GM23338 (cell line): ENCODE results near the gene PNMA6A. TPM values are rescaled to one million over a fixed set of nuclear protein-coding genes. Genes with fewer than 3 reads are reported as not detected.

Experiments used
- ATAC-seq: fragments of 200-7000 bp; cut with Tn5 transposase; 3 replicates; pipeline ENCODE4 v1.9.1; 2020
- DNase-seq: peaks from one replicate; pipeline ENCODE4 v3.0.0-alpha.2; 2015; ENCODE audit warnings: low spot score
- H2AFZ ChIP-seq: fragments of 200-600 bp; sonication (generic); 2 replicates; pipeline ENCODE4 v1.8.0; 2016; ENCODE audit warnings: antibody characterized with exemption, mild to moderate bottlenecking, moderate library complexity
- H3F3A ChIP-seq: fragments of 200-600 bp; sonication (generic); replicated peaks from 2 replicates; pipeline ENCODE4 v1.8.0; 2017; ENCODE audit warnings: antibody characterized with exemption, mixed run types, low read depth
- H3K27ac ChIP-seq: fragments of 200-600 bp; sonication (generic); 2 replicates; pipeline ENCODE4 v1.6.1; 2016; ENCODE audit warnings: low read depth
- H3K27me3 ChIP-seq: fragments of 200-600 bp; sonication (generic); 2 replicates; pipeline ENCODE4 v1.8.0; 2016; ENCODE audit warnings: mild to moderate bottlenecking, mixed run types, moderate library complexity; ENCODE audit not compliant: insufficient read depth
- H3K36me3 ChIP-seq: fragments of 200-600 bp; sonication (generic); 2 replicates; pipeline ENCODE4 v1.8.0; 2016; ENCODE audit warnings: mild to moderate bottlenecking; ENCODE audit not compliant: insufficient read depth
- H3K4me1 ChIP-seq: fragments of 200-600 bp; sonication (generic); 2 replicates; pipeline ENCODE4 v1.8.0; 2016; ENCODE audit warnings: mild to moderate bottlenecking, moderate library complexity; ENCODE audit not compliant: insufficient read depth
- H3K4me2 ChIP-seq: fragments of 200-600 bp; sonication (generic); 2 replicates; pipeline ENCODE4 v1.7.1; 2017; ENCODE audit warnings: mixed run types
- H3K4me3 ChIP-seq: fragments of 200-600 bp; sonication (generic); 2 replicates; pipeline ENCODE4 v1.6.1; 2016; ENCODE audit warnings: mixed run types
- H3K79me2 ChIP-seq: fragments of 200-600 bp; sonication (generic); replicated peaks from 2 replicates; pipeline ENCODE4 v1.8.0; 2017; ENCODE audit warnings: mild to moderate bottlenecking; ENCODE audit not compliant: insufficient read depth
- H3K9me2 ChIP-seq: fragments of 200-600 bp; sonication (generic); 2 replicates; pipeline ENCODE4 v1.8.0; 2017; ENCODE audit not compliant: insufficient read depth
- H4K20me1 ChIP-seq: fragments of 200-600 bp; sonication (generic); replicated peaks from 2 replicates; pipeline ENCODE4 v1.8.0; 2017; ENCODE audit warnings: mild to moderate bottlenecking; ENCODE audit not compliant: insufficient read depth
- H3K27ac Mint-ChIP-seq: 2 replicates; pipeline ENCODE4 v1.8.0; 2020; ENCODE audit warnings: inconsistent platforms, mild to moderate bottlenecking, moderate library complexity, mixed read lengths
- H3K27me3 Mint-ChIP-seq: 3 replicates; pipeline ENCODE4 v1.8.0; 2022; ENCODE audit warnings: low read depth, mild to moderate bottlenecking, moderate library complexity, mixed read lengths, inconsistent platforms; ENCODE audit not compliant: insufficient read depth, poor library complexity
- H3K36me3 Mint-ChIP-seq: 3 replicates; pipeline ENCODE4 v1.8.0; 2021; ENCODE audit warnings: low read depth, mild to moderate bottlenecking, inconsistent platforms, moderate library complexity, mixed read lengths
- H3K4me1 Mint-ChIP-seq: 3 replicates; pipeline ENCODE4 v1.8.0; 2020; ENCODE audit warnings: mild to moderate bottlenecking, inconsistent platforms, mixed read lengths
- H3K4me3 Mint-ChIP-seq: 3 replicates; pipeline ENCODE4 v1.8.0; 2021; ENCODE audit warnings: moderate library complexity, mild to moderate bottlenecking, inconsistent platforms, mixed read lengths
- H3K9me3 Mint-ChIP-seq: 3 replicates; pipeline ENCODE4 v1.8.0; 2020; ENCODE audit warnings: moderate library complexity, mild to moderate bottlenecking, inconsistent platforms, mixed read lengths
- CREB1 ChIP-seq: fragments of 250-450 bp; sonication (Bioruptor Pico); IDR thresholded peaks from 2 replicates; pipeline ENCODE4 v1.5.0; 2020; ENCODE audit warnings: low read depth, mild to moderate bottlenecking, moderate library complexity
- ETS1 ChIP-seq: IDR thresholded peaks from 2 replicates; pipeline ENCODE4 v1.6.1; 2016; ENCODE audit warnings: antibody characterized with exemption
- EZH2phosphoT487 ChIP-seq: fragments of 200-600 bp; sonication (generic); IDR thresholded peaks from one replicate; pipeline ENCODE4 v1.8.1; 2018; ENCODE audit warnings: antibody characterized with exemption; ENCODE audit not compliant: unreplicated experiment
- NANOG ChIP-seq: IDR thresholded peaks from 2 replicates; pipeline ENCODE4 v1.6.1; 2016; ENCODE audit warnings: antibody characterized with exemption, borderline replicate concordance
- POLR2AphosphoS5 ChIP-seq: IDR thresholded peaks from 2 replicates; pipeline ENCODE4 v1.6.1; 2016; ENCODE audit warnings: antibody characterized with exemption, low read depth
- ZNF331 ChIP-seq: fragments of 250-450 bp; sonication (Bioruptor Pico); IDR thresholded peaks from 2 replicates; pipeline ENCODE4 v1.5.0; 2020; ENCODE audit warnings: low read depth, mild to moderate bottlenecking, moderate library complexity
- ZNF462 ChIP-seq: fragments of 250-450 bp; sonication (Bioruptor Pico); IDR thresholded peaks from 2 replicates; pipeline ENCODE4 v1.5.0; 2020; ENCODE audit warnings: mild to moderate bottlenecking, moderate library complexity
- polyA plus RNA-seq: library from polyadenylated mRNA; unstranded; fragments of >200 nt; fragmentation: Nextera tagmentation; extraction: Ambion mirVana; gene quantifications from 2 replicates; pipeline ENCODE4 v1.2.1, GENCODE V29; 2016
- total RNA-seq: library from RNA; depleted of rRNA; stranded (reverse); fragments of >200 nt; shearing (Covaris generic); gene quantifications from 2 replicates; pipeline ENCODE4 v1.2.3, GENCODE V29; 2014

Gene PNMA6A
- total and polyA plus RNA-seq, 2 experiments from 2014 or later, result 2.4 to 7.1 TPM

- no peak overlapping the region for H3K27ac Mint-ChIP-seq
- no peaks in the 10 kb centered on the region for H3K36me3 ChIP-seq
- no peaks in the 10 kb centered on the region for H3F3A ChIP-seq
- DNase-seq (no peak), ATAC-seq (no peak)
- no peak overlapping the region for H3K4me3 ChIP-seq
- H3K9me2 ChIP-seq, result no peaks in the 10 kb centered on the region
- peaks cover 31% of the 10 kb centered on the region for H3K9me3 Mint-ChIP-seq
- no peak overlapping the region for H3K27ac ChIP-seq
- H3K79me2 ChIP-seq, result no peaks in the 10 kb centered on the region
- no peaks in the 10 kb centered on the region for H3K4me1 Mint-ChIP-seq
- no peak for TF ChIP-seq ZNF462 (CRISPR knock-in tag)
- TF ChIP-seq POLR2AphosphoS5, result no peak
- no peak for TF ChIP-seq EZH2phosphoT487
- TF ChIP-seq ETS1, result no peak
- H2AFZ ChIP-seq, result no peak overlapping the region
- no peaks in the 10 kb centered on the region for H4K20me1 ChIP-seq
- no peaks in the 10 kb centered on the region for H3K27me3 ChIP-seq
- H3K4me2 ChIP-seq, result no peak overlapping the region
- H3K36me3 Mint-ChIP-seq, result peaks cover 4% of the 10 kb centered on the region; the same call in 1 of the 3 replicates
- H3K4me3 Mint-ChIP-seq, result no peak overlapping the region
- no peaks in the 10 kb centered on the region for H3K27me3 Mint-ChIP-seq
- no peaks in the 10 kb centered on the region for H3K4me1 ChIP-seq
Measured at GRCh38 chrX:153049093-153049492, 23.2 kb upstream of the PNMA6A start.

DNA sequence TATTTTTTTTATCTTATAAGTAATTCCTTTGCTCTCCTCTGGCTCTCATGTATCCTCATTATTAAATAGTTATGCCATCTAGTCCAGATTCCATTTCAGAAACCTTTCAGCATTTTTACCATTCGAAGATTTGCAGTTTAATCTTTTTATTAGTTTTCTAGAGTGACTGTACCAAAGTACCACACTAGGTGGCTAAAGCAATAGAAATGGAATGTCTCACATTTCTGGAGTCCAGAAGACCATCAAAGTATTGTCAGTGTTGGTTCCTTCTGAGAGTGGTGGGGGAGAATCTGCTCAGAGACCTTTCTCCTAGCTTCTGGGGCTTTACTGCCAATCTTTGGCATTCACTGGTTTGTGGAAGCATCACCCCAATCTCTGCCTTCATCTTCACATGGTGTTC, 19.7 kb upstream of the PNMA6A start:
- no peak overlapping the region for H3K4me2 ChIP-seq
- H3K9me2 ChIP-seq, result no peaks in the 10 kb centered on the region
- no peak for DNase-seq
- H3K79me2 ChIP-seq, result no peaks in the 10 kb centered on the region
- H3K4me1 ChIP-seq, result no peaks in the 10 kb centered on the region; the same call in 1 of the 2 replicates
- Mint-ChIP-seq H3K27me3 (peaks cover 7% of the 10 kb centered on the region), H3K9me3 (peaks cover 20% of the 10 kb centered on the region), H3K4me1 (peaks cover 3% of the 10 kb centered on the region; the same call in 2 of the 3 replicates), H3K4me3 (no peak overlapping the region), H3K36me3 (peaks cover 6% of the 10 kb centered on the region; the same call in 2 of the 3 replicates), H3K27ac (no peak overlapping the region)
- no peak overlapping the region for H2AFZ ChIP-seq
- H3F3A ChIP-seq, result no peaks in the 10 kb centered on the region
- ATAC-seq, result no peak
- H3K36me3 ChIP-seq, result no peaks in the 10 kb centered on the region
- H3K4me3 ChIP-seq, result no peak overlapping the region
- H3K27ac ChIP-seq, result no peak overlapping the region
- H4K20me1 ChIP-seq, result no peaks in the 10 kb centered on the region
- H3K27me3 ChIP-seq, result peaks cover 14% of the 10 kb centered on the region; the same call in 1 of the 2 replicates
- TF ChIP-seq ZNF331 (no peak), CREB1 (CRISPR knock-in tag) (no peak), NANOG (no peak)
